SHP77 (cell line): Measurements from ENCODE around the gene ACKR3.

ENCODE experiments used
- DNase-seq, 2 experiments: peaks; one replicate each; lab custom pipeline; 2025; lab: John Stamatoyannopoulos, UW

Gene ACKR3

DNA sequence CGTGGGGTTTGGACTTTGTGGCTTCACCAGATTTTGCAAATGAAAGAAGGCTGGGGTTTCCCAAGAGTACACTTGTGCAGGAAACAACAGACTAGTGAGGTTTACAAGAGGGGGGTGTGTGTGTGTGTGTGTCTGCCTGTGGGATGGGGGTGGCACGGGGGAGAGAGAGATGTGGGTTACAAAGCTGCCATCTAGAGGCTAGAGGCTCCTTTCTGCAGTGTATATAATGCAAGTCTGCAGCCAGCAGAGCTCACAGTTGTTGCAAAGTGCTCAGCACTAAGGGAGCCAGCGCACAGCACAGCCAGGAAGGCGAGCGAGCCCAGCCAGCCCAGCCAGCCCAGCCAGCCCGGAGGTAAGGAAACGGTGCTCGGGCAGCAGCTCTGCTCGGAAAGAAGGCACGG, at the start of gene ACKR3:
ACKR3 (plus strand) TSS at position 253 of the 401 bp plus-strand sequence. CDS start 10,641 bp downstream, outside the sequence.
- DNase-seq = peak; percentile 59 to 79

DNA sequence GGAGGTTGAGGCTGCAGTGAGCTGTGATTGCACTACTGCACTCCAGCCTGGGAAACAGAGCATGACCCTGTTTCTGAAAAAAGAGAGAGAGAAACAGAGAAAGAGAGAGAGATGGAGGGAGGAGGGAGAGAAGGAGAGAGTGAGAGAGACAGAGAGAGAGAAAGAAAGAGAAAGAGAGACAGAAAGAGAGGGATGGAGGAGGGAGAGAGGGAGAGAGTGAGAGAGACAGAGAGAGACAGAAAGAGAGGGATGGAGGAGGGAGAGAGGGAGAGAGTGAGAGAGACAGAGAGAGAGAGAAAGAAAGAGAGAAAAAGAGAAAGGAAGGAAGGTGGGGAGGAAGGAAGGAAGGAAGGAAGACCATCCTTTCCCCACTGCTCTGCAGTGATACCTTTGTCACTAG, 48.1 kb upstream of the ACKR3 start:
- DNase-seq = no peak

DNA sequence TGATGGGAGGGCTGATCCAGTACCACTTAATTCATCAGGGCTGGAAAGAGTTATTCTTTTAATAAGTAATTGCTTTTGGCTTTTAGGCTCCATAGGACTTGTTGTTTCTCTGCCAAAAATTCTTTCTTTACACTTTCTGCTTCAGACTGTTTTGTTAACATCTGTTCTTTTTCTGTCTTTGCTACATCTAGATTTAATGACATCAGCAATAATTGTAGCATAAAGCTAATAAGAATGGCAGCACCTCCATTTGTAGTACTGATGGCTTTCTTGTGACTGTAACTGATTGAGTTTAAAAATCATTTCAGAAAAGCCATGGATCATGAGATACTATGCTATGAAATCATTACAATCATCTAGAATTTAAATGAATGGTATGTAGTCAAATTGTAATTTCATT, 46.4 kb upstream of the ACKR3 start:
- no peak for DNase-seq

DNA sequence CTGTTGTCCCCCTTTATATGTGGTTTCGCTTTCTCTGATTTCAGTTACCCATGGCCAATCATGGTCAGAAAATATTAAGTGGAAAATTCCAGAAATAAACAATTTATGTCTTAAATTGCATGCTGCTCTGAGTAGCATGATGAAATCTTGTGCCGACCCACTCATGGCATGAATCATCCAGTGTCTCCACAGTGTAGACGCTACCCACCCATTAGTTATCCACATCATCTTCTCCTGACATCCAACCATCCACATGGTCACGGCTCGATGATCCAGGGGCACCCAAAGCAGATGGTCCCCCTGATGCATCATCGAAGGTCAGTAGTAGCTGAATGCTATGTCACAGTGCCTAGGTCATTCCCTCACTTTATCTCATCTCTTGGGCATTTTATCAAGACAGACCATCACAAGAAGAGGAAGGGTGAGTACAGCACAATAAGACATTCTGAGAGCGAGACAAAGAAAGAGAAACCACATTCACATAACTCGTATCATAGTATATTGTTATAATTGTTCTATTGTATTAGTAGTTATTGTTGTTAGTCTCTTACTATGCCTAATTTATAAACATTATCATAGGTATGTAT, 44.1 kb upstream of the ACKR3 start:
- no peak for DNase-seq

DNA sequence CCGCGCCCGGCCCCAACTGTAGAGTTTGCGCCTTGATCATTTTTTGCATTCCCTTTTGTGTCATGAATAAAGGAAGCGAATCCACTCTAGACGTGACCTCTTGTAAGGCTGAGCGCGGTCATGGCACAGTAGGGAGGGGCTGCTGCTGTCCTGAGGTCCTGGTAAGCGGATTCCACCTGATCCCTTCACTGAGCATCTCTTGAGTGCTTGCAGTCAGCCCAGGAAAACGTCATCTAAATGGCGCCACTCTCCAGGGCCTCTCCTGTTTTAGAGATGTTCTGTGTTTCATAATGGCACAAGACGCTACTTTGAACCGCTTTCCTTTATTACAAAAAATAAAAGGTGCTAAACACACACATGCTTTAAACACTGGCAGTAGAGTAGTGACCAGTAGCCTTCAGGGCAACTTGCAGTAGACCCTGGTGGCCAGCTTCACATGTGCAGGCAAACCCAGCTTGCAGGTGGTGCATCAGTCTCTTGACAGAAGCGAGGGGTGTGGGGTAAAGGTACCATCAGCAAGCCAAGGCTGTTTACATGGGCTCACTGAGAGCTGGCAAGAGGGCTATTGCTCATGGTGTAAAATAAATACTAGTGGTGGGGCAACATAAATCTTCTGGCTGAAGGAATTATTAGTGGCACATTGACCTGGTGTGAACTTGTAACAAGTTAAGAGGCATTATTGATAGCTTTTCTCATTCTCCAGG, 43.0 kb upstream of the ACKR3 start:
- DNase-seq = peak; percentile 24 to 58

DNA sequence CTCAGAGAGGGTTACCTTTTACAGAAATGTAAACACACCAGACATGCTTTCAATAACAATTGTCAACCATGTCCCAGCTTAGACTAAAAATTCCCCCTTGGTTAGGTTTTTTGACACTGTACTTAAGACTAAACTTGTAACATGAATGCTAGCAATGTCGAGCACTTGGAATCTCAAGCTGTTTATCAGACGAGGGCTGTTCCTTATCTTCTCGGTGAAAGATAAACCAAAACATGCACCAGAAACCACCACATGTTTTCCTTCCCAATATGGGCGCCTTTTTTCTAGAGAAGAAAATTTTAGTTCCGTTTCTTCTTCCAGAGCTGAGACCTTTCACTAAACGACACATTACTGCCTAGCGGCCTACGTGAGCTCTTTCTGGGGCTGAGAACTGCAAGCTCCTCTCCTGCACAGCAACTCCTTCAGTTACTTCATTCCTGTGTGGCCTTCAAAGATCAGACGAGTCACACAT, 42.4 kb upstream of the ACKR3 start:
- DNase-seq = no peak

DNA sequence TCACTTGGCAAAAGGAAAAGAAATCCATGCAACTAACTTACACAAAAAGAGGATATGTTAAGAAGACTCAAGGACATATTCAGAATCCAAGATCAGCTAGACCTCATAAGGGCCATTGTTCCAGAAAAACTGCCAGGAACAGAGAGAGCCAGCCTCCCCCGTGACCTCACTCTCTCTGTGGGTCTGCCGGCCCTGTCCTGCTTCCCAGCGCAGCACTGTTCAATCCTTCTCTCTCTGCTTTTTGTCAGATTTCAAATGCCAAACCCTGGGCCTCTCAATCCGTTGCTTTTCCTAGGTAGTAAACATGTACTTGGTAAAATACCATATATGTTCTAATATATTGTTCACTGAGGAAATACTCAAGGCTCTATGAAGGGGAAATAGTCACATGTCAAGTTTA, 40.0 kb upstream of the ACKR3 start:
- DNase-seq = no peak

DNA sequence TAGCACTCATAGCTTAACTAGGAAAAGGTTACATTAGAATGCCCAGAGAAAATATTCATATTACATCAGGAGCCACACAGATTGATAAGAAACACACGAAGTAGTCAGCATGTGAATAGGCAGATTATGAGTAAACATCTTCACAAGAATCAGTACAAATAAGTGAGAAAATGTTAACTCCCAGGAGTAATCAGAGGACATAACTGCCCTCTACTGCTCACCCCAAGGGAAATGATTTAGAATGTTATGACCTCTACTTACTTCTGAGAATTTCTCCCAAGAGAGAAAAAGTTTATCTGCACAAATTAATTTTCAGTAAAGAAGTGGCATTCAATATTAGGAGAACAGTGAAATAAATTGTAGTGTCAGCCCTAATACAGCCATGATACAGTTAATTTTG, 39.1 kb upstream of the ACKR3 start:
- DNase-seq = no peak

DNA sequence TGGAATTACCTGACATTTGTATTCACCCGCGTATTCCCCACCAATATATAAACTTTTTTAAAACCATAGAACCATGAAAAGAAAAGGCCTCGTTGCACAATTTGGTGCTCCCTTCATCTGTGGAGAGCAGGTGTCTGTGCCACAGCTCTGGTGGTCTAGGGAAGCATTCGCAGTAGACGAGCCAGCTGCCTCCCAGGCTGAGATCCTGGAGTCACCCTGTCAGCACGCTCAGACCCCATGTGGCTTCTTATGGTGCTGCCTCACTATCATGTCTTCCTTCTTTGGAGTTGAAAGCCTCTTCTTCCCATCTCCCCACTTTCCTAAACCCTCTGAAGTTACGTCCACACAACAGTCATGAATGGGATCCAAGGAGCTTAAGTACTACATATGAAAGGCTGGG, 38.4 kb upstream of the ACKR3 start:
- DNase-seq = no peak

DNA sequence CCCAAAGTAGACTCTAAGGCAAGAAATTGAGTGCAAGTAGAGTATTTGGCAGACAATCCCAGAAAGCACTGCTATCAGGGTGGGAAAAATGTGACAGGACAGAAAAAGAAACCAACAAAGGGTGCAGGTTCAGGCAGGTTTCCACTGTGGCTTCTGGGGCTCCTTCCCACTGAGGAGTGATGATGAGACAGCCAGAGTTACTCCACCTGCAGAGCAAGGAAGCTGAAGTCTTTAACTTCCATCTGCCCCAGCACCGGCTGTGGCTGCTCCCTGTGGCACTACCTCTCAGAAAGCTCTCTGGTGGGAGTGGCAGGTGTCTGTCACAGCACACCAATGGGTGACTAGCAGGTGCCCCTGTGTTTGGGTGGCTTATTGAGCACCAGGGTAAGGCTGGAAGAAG, 37.6 kb upstream of the ACKR3 start:
- no peak for DNase-seq

DNA sequence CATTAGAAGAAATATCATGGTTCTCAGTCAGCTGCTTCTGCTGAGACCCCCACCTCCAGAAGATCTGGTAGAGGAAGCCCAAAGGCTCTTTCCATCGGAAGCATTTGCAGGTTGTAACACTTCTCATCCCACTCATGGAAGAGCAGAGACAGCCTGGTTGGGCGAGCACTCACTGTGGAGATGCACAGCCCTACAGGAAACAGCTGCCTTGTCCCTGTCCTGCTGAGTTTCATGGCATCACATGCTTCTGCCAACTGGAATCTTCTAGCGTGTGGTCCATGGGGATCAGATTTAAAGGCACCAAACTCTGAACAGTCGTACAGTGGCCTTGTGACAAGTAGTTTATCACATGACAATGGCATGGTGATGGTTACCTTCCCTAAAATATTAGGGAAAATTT, 36.3 kb upstream of the ACKR3 start:
- no peak for DNase-seq

DNA sequence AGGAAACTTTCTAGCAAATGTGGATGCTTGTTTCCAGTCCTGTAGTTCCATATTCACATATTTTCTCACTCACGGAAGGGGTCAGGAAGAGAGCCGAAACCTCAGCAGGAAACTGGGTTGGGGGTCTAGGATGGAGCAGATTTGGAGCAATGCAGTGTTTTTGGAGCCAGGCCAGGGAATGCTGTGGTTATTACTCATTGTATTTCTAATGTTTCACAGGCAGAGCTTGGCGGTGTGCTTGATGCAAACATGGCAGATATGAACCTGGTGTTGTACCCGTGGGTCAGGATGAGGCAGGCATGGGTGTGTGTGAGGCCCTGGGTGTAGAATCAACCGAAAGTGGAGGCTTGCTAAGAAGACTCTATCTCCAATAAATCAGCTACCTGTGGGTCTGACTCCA, 34.6 kb upstream of the ACKR3 start:
- DNase-seq = no peak

DNA sequence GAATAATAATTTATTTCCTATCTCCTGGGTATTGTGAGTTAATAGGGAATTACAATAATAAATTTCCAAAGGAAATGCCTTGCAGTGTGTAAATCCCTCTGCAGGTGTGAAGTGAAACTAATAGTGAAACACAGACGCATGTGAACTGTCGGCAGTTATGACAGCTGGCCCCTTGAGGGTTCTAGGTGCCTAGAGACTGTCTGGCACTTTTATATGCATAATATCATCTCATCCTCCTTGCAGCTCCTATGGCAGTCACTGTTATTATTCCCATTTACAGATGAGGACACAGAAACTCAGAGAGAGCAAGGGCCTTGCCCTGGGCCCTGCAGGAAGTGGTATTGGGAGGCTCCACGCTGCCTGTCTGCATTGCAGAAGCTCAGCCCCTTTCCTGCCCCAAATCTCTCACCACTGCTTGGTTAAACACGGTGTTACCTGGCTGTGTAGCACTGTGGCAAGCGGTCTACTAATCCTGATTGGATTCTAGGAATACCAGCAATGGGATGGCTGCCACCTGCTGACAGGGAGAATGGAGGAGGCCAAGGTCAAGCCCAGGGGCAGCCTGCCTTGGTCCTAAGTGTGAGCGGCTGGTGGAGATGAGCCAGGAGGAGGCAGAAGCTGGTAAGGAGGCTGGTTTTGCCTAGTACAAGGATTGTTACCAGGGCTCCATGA, 32.8 kb upstream of the ACKR3 start:
- no peak for DNase-seq

DNA sequence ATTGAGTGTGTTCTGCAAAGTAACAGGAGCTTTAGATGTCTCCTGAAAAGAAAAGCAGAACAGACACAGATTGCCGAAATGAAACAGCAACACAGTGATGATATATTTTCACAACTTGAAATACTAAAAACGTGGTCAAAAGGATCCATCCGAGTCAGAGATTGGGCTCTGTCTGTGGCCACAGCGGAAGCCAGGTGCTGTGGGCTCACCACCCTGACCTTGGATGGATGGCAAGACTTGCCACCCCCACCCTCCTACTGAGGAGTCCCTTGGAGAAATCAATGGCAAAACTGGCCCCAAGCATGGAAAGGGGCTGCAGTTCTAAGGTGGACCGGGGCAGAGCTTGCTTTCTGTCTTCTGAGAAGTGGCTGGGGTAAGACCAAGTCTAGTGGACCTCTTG, 31.4 kb upstream of the ACKR3 start:
- DNase-seq = no peak

DNA sequence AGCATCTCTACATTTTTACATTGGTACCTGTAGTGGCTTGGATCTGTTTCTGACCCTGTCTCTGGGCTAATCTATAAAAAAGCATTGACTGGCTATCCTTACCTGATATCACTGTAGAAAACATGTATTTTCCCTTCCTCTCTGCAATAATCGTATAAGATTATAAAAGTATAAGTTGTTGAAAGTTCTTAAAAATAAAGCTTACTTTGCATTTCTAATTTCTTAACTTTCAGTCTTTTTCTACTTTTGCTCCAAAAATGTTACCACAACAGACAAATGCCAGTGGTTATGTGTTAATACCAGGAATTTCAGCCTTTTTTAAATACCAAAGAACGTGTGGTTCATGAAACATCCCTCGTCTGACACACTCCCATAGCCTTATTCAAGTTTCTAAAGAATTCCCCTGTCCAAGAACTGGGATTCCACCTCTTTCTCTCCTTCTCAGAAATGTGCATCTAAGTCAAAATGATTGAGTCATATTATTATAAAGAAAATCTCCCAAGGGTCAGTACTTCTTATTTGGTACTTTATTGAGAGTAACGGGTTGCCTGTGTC, 28.5 kb upstream of the ACKR3 start:
- DNase-seq = no peak

DNA sequence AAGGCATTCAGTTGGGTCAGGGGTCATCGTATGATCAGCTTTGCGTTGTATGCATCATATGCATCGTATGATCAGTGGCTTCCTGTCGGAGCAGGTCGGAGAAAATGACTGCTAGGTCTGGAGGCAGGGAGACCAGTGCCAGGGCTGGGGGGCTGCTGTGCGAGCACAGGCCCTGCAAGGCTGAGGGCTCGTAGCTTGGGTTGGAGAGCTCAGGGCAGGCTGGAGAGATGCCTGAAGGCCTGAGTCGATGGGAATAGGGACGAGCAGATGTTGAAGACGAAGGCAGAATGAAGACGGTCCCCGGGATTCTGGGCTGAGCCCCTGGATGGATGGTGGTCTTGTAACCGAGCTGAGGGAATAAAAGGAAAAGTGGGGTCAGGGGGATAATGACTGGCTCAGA, 25.3 kb upstream of the ACKR3 start:
- no peak for DNase-seq

DNA sequence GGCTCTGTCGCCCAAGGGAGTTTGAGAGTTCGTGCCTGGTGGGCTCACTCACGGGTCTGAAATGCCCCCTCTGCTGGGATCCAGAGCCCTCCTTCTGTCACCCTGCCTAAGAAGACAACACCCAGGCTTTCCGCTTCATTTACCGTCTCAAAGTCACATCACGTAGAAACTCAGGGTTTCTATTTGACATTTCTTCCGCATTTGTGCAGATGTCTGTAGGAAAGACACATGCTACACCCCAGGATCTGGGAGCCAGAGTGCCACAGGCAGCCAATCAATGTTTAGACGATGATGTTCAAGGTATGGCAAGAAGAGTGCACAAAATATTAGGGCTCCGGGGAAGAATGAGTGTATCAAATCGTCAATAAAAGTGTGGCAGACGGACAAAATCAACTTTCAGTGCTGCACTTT, 24.4 kb upstream of the ACKR3 start:
- DNase-seq = no peak

DNA sequence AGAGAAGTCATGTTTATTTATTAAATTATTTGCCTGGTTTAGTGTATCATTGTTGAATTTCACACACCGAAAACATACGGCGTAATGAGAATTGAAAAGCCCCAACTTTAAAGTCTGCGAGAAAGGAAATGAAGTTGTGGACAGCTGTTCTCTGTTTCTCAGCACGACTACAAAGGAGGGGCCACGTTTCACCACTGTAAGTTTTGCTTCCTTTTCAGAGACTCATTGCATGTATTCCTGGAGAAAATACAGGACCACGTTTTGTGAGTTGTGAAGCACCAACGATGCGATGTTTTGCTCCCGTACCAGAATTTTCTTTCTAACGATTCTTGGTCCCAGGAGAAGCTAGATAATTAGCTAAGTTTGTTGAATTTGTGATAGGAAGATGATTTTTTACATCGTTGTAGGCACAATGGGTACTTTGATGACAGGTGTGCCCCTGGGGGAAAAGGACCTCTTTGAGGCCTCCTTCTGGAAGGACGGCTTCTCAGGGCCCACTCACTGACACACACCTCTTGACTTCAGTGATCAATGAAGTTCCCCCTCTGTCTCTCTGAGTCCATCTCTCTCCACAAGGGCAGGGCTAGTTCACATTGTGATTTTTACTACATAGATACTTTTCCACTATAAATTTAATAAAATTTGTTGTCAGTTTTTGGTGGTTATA, 23.7 kb upstream of the ACKR3 start:
- no peak for DNase-seq

DNA sequence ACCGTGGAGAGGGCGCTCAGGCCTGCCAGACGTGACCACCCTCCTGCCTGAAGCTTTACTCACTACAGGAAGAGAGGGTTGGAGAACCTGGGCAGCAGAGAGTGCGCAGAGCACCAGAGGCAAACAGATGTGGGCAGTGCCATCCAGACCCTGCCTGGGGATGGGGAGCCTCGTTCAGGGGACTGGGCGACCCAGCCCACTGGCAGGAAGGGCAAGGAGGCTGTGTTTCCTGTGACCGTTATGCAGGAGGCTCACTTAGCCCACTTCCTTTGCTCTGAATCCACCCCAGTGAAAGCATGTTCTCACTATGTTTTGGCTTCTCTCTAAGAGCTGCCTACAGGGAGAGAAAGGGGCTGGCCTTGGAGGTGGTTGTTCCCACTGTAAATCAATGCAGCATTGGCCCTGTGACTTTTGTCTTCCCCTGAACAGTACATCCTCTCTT, 23.0 kb upstream of the ACKR3 start:
- no peak for DNase-seq

DNA sequence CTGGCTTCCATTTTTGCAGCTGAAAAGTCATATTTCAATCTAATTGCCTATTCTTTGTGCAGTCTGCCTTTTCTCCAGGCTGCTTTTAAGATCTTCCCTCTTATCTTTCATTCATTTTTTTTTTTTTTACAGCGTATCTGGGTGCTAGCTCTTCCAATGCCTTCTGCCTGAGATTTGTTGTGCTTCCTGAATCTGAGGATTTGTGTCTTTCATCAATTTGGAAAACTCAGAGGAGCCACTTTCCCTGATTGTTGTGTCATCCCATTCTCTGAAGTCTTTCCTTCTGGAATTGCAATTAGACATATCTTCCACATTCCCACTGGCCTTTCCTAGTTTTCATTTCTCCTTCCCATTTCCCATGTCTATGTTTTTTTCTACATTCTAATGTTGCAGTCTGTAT, 21.9 kb upstream of the ACKR3 start:
- no peak for DNase-seq

DNA sequence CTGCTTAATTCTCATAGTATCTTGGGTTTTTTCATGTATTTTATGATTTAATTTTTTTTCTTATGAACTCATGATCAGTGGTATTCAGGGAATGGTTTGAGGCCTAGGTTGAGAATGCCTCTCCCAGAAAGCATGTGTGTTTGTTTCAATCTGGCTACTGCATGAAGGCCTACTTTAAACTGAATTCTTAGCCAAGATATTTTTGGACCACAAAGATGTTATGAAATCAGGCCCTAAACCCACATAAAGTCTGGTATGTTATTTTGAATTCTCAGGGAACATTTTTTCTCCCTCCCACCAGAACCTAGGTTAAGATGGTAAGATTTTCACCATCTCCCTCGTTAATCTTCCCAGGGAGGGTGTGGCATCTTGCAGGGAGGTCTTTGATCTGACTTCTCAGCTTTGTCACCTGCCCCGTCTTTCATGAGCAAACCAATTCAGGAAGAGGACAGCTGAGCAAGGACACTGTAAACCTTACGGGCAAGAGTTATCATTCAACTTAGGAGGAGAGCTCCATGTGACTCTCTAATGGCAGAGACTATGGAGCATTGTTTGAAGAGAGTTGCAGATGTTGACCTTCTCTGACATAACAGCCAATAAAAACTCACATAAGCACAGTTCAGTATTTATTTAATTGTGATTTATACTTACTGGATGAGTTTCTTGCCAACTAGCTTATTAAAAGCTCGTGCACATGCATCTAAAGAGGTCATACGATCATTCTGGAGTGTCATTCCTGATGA, 21.3 kb upstream of the ACKR3 start:
- DNase-seq = peak in 1 of 2 experiments; percentile 13

DNA sequence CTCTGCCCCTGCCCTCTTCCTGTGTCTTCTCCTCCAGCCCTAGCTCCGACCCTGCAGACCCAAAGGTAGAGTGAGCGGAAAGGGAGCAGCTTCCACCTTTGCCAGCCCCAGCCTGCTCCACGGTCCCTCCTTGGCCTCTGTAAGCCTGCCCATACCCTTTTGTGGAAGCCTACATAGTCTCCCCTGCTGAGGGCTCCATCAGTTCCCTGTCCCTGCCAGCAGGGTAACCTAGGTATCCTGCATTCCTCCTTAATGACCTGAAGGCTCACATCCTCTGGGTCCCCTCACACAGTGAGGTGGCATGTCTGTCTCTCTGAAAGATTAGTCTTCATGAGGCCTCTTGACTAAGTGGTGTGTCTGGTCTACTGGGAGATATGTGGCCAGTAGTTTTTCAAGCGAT, 20.5 kb upstream of the ACKR3 start:
- no peak for DNase-seq
